ENCODE data around the gene VSTM2L. TPM values are rescaled to one million over a fixed set of nuclear protein-coding genes. Genes with fewer than 3 reads are reported as not detected.
"Not testable (repeated sequence)": the region's sequence is repeated elsewhere in the genome, so short reads cannot be mapped to it uniquely, and the experiment has no call there.

VSTM2L gene
- 5.0 and 6.2 TPM in 2 replicates for total RNA-seq
- long read RNA-seq, result 0 reads

DNA sequence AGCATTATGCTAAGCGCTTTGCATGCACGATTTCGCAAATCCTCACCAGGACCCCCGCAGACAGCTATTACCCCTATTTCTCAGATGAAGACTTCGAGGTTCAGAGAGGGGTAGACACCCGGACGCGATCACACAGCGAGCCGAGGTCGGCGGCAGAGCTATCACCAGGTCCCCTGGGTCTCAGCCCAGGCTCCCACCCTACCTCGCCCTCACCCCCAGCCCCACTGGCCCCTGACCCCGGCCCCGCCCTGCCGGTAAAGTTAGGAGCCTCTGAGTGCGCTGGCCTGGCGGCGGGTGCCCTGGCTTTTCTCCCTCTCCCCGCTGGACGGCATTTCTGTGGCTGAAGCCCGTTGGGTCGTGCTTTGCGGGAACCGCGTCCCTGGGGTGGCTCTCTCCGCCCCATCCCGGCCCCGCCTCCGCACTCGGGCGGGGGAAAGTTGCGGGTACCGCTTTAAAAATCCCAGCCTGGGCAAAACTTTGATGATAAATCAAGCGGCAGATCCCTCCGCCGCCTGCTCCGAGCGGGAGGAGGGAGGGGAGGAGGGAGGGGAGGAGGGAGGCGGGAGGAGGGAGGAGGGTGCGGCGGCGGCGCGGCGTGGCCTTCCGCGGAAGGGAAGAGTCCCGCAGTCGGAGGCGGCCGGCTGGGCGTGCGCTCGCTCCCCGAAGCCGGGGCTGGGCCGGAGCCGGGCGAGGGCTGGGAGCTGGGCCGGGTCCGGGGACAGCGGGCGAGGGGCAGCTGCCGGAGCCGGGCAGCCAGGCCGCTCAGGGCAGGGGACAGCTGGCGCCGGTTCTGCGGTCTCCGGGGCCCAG, at the start of gene VSTM2L:
Gene VSTM2L, plus strand, starts transcription at position 624 of the 810 bp plus-strand sequence. CDS start 224 bp downstream, outside the sequence.
- Mint-ChIP-seq H3K4me1 (ENCODE audit: low read depth) (peaks cover 7% of the 10 kb centered on the region), H3K4me3 (ENCODE audit: low read depth) (peak within 1 kb of the TSS; percentile 68), H3K36me3 (ENCODE audit: insufficient read depth) (no peaks in the 10 kb centered on the region), H3K9me3 (ENCODE audit: low read depth) (no peaks in the 10 kb centered on the region), H3K27me3 (peaks cover 64% of the 10 kb centered on the region), H3K27ac (peak within 1 kb of the TSS; percentile 62)
- TF ChIP-seq, protein P1, sequence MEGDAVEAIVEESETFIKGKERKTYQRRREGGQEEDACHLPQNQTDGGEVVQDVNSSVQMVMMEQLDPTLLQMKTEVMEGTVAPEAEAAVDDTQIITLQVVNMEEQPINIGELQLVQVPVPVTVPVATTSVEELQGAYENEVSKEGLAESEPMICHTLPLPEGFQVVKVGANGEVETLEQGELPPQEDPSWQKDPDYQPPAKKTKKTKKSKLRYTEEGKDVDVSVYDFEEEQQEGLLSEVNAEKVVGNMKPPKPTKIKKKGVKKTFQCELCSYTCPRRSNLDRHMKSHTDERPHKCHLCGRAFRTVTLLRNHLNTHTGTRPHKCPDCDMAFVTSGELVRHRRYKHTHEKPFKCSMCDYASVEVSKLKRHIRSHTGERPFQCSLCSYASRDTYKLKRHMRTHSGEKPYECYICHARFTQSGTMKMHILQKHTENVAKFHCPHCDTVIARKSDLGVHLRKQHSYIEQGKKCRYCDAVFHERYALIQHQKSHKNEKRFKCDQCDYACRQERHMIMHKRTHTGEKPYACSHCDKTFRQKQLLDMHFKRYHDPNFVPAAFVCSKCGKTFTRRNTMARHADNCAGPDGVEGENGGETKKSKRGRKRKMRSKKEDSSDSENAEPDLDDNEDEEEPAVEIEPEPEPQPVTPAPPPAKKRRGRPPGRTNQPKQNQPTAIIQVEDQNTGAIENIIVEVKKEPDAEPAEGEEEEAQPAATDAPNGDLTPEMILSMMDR (IDR thresholded peaks at IDR 0.05; ENCODE audit: unreplicated experiment), result no peak
- DNase-seq (ENCODE audit: low spot score, unreplicated experiment), result no peak

GRCh38 chr20:37853823-37854375, 49.0 kb upstream of the VSTM2L start:
- Mint-ChIP-seq H3K4me1 (ENCODE audit: low read depth) (peaks cover 13% of the 10 kb centered on the region), H3K36me3 (ENCODE audit: insufficient read depth) (peaks cover 5% of the 10 kb centered on the region), H3K4me3 (ENCODE audit: low read depth) (no peak overlapping the region), H3K27me3 (no peaks in the 10 kb centered on the region), H3K9me3 (ENCODE audit: low read depth) (no peaks in the 10 kb centered on the region), H3K27ac (no peak overlapping the region)
- TF ChIP-seq, protein P1 (IDR thresholded peaks at IDR 0.05; ENCODE audit: unreplicated experiment), result no peak
- DNase-seq (ENCODE audit: low spot score, unreplicated experiment), result no peak

DNA sequence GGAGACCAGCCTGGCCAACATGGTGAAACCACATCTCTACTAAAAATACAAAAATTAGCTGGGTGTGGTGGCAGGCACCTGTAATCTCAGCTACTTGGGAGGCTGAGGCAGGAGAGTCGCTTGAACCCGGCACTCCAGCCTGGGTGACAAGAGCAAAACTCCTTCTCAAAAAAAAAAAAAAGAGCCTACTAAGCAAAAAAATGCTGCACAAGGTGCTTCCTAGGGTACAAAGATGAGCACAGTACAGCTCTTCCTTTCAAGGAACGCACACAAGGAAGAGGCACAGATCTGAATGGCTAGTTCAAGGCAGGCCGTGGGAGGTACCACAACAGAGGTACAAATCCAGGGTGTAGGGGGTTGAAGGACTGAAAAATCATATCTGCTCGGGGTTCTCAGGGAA, 46.9 kb upstream of the VSTM2L start:
- H3K4me3 Mint-ChIP-seq (ENCODE audit: low read depth); H3K9me3 Mint-ChIP-seq (ENCODE audit: low read depth); H3K27me3 Mint-ChIP-seq: not testable (repeated sequence)

GRCh38 chr20:37856932-37857660, 45.8 kb upstream of the VSTM2L start:
- TF ChIP-seq, protein P1 (IDR thresholded peaks at IDR 0.05; ENCODE audit: unreplicated experiment), result no peak
- DNase-seq (ENCODE audit: low spot score, unreplicated experiment), result no peak
- Mint-ChIP-seq H3K27me3 (no peaks in the 10 kb centered on the region), H3K9me3 (ENCODE audit: low read depth) (no peaks in the 10 kb centered on the region), H3K27ac (no peak overlapping the region), H3K4me3 (ENCODE audit: low read depth) (no peak overlapping the region), H3K4me1 (ENCODE audit: low read depth) (peaks cover 7% of the 10 kb centered on the region), H3K36me3 (ENCODE audit: insufficient read depth) (peaks cover 14% of the 10 kb centered on the region)

More for the DNA sequence above, 46.9 kb upstream of the VSTM2L start:
- H3K4me1 Mint-ChIP-seq (ENCODE audit: low read depth); H3K27ac Mint-ChIP-seq; DNase-seq (ENCODE audit: low spot score, unreplicated experiment): not testable (repeated sequence)
- peaks cover 14% of the 10 kb centered on the region for H3K36me3 Mint-ChIP-seq (ENCODE audit: insufficient read depth)

- TF ChIP-seq, protein P1 (IDR thresholded peaks at IDR 0.05; ENCODE audit: unreplicated experiment), result no peak
- no peak for DNase-seq (ENCODE audit: low spot score, unreplicated experiment)
- Mint-ChIP-seq H3K36me3 (ENCODE audit: insufficient read depth) (peaks cover 19% of the 10 kb centered on the region), H3K9me3 (ENCODE audit: low read depth) (no peaks in the 10 kb centered on the region), H3K4me3 (ENCODE audit: low read depth) (no peak overlapping the region), H3K27ac (no peak overlapping the region), H3K27me3 (no peaks in the 10 kb centered on the region), H3K4me1 (ENCODE audit: low read depth) (peaks cover 7% of the 10 kb centered on the region)
These were observed 43.3 kb upstream of the VSTM2L start for GRCh38 chr20:37859406-37860171.
